Left kidney (tissue), 8 donors: ENCODE results near the gene MPZL1. TPM values are rescaled to one million over a fixed set of nuclear protein-coding genes. Genes with fewer than 3 reads are reported as not detected.

Source experiments
- DNase-seq: peaks from one replicate; pipeline ENCODE4 v3.0.0-alpha.2; 2013
- long read RNA-seq, 8 donors: transcript quantifications; one replicate each; lab custom pipeline, GENCODE V29; 2026
- polyA plus RNA-seq: library from polyadenylated mRNA; unstranded; fragments of 120-200 nt; gene quantifications from one replicate; pipeline ENCODE4 v1.2.1, GENCODE V29; 2013; ENCODE audit not compliant: insufficient read length

The MPZL1 gene
- 137 TPM for polyA plus RNA-seq
- long read RNA-seq, donor 1, full-length matches to known transcripts, result 34 of 45 reads
- long read RNA-seq, donor 1, partial matches to known transcripts, result 11 of 45 reads
- long read RNA-seq, donor 1, other reads (novel, unspliced or antisense), result 0 of 45 reads
- long read RNA-seq, donor 2, full-length matches to known transcripts, result 24 of 29 reads
- long read RNA-seq, donor 2, partial matches to known transcripts, result 5 of 29 reads
- long read RNA-seq, donor 2, other reads (novel, unspliced or antisense), result 0 of 29 reads
- long read RNA-seq, donor 3, full-length matches to known transcripts, result 20 of 26 reads
- long read RNA-seq, donor 3, partial matches to known transcripts, result 6 of 26 reads
- long read RNA-seq, donor 3, other reads (novel, unspliced or antisense), result 0 of 26 reads
- long read RNA-seq, donor 4, full-length matches to known transcripts, result 3 of 3 reads
- long read RNA-seq, donor 4, partial matches to known transcripts, result 0 of 3 reads
- long read RNA-seq, donor 4, other reads (novel, unspliced or antisense), result 0 of 3 reads
- long read RNA-seq, donor 5, full-length matches to known transcripts, result 22 of 22 reads
- long read RNA-seq, donor 5, partial matches to known transcripts, result 0 of 22 reads
- long read RNA-seq, donor 5, other reads (novel, unspliced or antisense), result 0 of 22 reads
- long read RNA-seq, donor 6, full-length matches to known transcripts, result 26 of 26 reads
- long read RNA-seq, donor 6, partial matches to known transcripts, result 0 of 26 reads
- long read RNA-seq, donor 6, other reads (novel, unspliced or antisense), result 0 of 26 reads
- long read RNA-seq, donor 7, full-length matches to known transcripts, result 33 of 33 reads
- long read RNA-seq, donor 7, partial matches to known transcripts, result 0 of 33 reads
- long read RNA-seq, donor 7, other reads (novel, unspliced or antisense), result 0 of 33 reads
- long read RNA-seq, donor 8, full-length matches to known transcripts, result 15 of 15 reads
- long read RNA-seq, donor 8, partial matches to known transcripts, result 0 of 15 reads
- long read RNA-seq, donor 8, other reads (novel, unspliced or antisense), result 0 of 15 reads

GRCh38 chr1:167721617-167722151 is at the start of gene MPZL1:
Gene MPZL1, plus strand, starts transcription at chr1:167721982. Its CDS starts 170 bp downstream, at chr1:167722152.
- DNase-seq, result peak; percentile 94

DNA sequence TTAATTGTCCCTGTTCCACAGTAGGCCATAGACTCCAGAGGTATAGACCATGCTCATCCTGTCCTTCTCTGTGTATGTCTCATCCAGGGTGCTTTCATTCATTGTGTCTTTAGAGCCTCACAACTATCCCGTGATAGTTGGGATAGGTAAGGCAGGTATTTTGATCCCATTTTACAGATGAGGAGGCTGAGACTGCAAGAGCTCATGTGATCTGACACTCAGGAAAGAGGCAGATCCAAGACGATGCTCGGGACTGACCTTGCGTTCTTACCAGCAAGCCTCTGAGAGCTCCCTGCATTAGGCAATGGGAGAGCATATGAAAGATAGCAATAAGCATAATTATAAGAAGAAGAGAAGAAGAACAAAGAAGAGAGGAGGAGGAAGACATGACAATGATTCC is 49.0 kb upstream of the MPZL1 start:
- no peak for DNase-seq

DNA sequence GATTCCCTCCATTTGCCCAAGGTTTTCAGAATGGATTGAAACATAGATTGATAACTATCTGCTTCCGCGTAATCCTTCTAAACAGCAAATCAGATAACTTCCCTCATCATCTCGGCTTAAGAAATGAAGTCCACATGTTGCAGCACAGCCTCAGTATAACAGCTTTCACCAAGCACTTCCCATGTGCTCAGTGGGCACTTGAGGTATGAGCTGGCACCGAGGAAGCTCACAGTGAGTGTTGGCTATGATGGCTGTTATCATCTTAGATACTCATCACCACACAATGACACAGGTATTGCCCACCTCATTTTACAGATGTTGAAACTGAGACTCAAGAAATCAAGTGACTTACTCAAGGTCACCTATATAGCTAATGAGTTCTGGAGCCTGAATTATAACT is 48.5 kb upstream of the MPZL1 start:
- DNase-seq, result no peak

DNA sequence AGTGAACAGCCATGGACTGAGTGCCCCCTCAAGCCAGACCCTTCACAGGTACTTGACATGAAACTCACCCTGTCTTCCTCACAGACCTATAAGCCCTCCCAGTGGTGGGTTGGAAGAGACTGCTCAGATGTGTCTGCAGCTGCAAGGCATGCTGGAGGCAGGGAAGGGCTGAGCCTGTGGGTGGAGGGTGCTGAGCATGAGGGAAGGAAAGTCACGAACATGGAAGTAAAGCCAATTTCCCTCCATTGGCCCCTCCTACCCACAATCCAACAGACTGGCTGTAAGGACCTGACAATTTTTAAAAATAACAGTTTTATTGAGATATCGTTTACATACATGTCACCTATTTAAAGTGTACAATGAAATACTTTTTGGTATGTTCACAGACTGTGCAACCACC is 47.6 kb upstream of the MPZL1 start:
- DNase-seq, result no peak

DNA sequence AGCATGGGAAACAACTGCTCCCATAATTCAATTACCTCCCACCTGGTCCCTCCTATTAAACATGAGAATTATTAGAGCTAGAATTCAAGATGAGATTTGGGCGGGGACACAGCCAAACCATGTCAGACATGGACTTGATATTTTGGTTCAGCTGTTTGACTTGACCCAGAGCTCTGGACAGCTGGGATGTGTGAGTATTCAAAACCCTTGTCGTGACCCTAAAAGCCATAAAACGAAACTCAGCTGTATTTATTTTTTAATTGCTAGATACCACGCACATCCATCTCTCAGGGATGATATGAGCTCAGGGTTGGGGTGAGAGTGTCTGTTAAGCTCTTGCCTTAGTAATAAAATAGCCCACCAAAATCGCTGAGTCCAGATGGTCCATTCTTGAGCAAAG is 46.3 kb upstream of the MPZL1 start:
- DNase-seq, result no peak

DNA sequence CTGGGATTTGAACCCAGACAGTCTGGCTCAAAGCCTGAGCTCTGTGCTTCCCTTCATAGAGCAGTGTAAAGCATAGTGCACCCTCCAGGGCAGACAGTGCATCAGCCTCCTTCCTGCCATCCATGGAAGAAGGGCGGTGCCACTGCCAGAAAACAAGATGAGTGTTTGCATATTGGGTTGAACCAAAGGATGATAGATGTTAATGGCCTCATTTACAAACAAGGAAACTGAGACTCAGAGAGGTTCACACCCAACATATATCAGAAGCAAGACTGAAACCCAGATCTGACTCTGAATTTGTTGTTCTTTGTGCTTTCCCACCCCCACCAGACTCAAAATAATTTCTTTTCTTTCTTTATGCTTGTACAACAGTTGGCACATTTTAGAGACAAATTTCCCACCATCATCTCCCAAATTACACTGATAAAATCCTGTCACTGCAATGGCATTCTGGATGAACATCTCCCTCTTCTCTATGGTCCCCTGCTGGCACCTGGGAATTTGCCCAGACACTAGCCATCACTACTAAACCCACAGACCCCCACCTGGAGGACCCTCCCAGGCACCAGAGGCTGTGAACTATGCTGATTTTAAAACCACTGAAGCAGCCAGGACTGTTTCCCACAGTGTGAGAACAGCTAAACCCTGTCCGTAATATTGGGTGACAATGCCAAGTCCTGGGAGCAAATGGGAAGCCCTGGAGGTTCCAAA is 45.4 kb upstream of the MPZL1 start:
- no peak for DNase-seq

GRCh38 chr1:167676916-167677848 is 44.6 kb upstream of the MPZL1 start:
- DNase-seq, result no peak

DNA sequence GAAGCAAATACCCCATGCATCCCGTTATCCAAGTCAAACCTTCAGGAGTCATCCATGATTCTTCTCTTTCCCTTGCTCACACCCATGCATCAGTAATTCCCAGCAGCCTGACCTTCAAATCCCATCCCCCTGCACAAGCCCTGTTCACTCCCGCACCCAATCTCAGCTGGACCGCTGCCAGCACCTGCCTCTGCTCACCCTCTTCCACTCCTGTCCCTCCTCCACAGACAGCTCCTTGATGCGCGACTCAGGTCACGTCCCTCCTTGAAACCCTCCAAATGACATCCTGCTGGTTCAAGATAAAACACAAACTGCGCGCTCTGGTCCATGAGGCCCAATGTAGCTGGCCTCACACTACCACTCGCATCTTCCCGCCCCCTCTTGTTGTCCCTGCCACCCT is 43.4 kb upstream of the MPZL1 start:
- DNase-seq, result no peak

GRCh38 chr1:167678838-167679237 is 42.9 kb upstream of the MPZL1 start:
- no peak for DNase-seq

GRCh38 chr1:167679714-167680113 is 42.1 kb upstream of the MPZL1 start:
- no peak for DNase-seq

GRCh38 chr1:167681024-167681423 is 40.8 kb upstream of the MPZL1 start:
- DNase-seq, result no peak

DNA sequence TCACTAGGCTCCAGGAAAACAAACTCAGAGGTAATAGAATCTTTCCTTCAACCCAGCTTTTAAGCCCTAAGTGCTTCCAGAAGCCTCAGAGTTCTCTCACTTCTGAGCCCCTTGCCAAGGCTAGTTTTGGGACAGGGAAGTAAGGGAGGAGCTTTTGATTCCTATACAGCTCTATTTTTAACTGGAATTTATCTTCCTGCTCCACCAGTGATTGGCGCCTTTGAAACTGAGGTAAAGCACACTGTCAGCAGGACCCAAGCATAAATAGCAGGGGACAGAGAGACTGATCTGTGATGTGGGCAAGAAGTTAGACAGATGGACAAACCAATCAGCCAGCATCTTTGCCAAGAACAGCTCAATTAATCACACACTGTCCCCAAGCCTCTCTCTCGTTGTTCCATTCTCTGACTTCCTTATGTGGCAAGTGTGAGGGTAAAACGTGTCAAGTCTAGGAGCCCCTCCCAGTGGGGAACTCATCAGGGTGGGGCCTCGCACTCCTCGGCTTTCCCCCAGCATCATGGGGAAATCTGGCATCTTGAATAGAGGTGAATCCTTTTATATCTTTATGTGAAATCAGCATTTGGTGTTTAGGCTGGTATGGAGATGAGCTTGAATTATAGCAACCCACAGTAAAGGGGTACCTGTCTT is 40.2 kb upstream of the MPZL1 start:
- DNase-seq, result no peak

DNA sequence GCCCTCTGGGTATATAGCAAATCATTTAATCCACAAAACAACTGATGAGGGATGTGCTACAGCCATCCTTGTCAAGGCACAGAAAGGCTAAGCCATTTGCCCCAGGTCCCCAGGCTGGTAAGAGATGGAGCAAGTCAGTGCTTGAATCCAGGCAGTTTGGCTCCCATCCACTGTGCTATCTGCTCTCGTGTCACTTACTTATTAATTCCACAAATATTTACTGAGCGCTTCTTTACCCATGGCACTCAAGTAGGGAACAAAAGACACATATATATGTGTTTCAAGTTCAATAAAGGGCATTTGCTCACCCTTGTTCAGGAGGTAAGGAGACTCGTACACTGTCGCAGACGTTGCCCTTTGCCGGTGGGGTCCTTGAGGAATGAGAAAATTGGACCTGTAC is 38.6 kb upstream of the MPZL1 start:
- no peak for DNase-seq

DNA sequence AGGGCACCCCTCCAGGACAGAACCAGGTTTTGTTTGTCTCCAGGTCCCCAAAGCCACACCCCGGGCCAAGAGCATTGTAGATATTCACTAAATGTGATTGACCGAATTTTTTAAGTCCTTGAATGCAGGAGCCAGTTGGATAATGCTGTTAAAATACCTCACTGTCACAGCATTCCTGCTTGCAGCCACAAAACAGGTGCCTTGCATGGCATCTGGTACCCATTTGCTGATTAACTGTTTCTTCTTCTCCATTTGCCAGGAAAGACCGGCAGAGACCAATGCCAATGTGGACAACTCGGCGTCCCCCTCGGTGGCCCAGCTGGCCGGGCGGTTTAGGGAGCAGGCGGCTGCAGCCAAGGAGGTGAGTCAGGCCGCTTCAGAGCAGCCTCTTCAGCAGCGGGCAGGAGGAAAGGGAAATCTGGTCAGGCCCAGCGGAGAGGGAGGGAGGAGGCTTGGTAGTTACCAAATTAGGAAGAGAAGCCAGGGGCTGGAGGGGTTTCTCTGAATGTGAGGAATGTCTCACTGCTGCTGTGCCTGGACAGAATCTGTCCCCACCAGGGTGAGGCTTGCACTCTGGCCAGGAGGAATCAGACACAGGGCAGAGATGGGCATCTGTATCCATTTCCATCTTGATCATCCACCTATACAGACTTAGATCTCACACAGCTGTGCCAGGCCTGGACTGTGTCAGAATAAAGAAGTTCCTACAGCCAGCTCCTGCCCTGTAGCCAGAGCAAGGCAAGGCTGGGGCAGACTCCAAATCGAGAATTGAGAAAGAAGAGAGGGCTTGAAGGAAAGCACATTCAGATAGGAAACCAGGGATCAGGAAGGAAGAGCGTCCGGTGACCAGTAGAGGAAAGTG is 37.9 kb upstream of the MPZL1 start:
- DNase-seq, result no peak

DNA sequence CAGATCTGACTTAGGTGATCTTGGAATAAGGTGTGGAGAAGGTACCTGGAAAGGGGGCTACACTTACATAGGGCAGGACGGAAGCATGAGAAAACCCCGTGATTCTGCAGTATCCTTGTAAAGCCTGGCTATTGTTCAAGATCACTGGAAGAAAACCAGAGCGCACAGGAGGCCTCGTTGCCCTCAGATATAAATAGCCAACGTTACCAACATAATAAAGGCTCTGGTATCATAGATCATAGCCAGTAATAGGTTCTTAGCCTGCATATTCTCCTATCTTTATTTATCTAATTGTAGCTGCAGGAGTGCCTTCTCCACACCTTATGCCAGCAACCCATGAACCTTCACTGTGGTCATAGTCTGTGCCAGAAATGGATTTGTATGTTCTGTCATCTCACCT is 35.9 kb upstream of the MPZL1 start:
- no peak for DNase-seq

GRCh38 chr1:167687919-167688519 is 33.8 kb upstream of the MPZL1 start:
- peak; percentile 81 for DNase-seq

DNA sequence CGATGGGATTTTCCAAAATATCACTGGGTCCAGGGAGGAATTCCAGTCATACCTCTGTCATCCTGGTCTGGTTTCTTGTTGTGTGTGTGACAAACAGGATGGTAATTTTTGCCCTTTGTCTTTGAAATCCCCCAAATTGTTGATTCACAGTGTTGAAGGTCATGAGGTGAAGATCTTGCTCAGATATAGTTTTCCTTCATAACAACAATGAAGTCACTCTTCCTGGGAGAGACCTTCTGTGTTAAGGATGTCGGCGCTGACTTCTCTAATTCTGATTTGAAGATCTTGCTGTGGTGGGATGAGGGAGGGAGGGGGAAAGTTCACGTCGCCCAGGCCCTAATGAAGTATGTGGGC is 32.2 kb upstream of the MPZL1 start:
- no peak for DNase-seq

GRCh38 chr1:167690053-167690452 is 31.7 kb upstream of the MPZL1 start:
- DNase-seq, result no peak
